ENCODE results near the gene MOSPD3.

Gene MOSPD3

GRCh38 chr7:100567751-100568175 is 44.6 kb upstream of the MOSPD3 start:
- no peak for DNase-seq (ENCODE audit: low read depth in 1 of 2, low spot score in 1 of 2)
- H3K4me3 ChIP-seq (replicated peaks; ENCODE audit: insufficient read depth, low read length), result no peak overlapping the region
- TF ChIP-seq SPI1 (IDR thresholded peaks at IDR 0.05; ENCODE audit: borderline replicate concordance, low read depth) (no peak), REST (IDR thresholded peaks at IDR 0.05; ENCODE audit: insufficient replicate concordance, low read depth) (no peak), CTCF (IDR thresholded peaks at IDR 0.05; ENCODE audit: insufficient read depth, low read length) (no peak), POLR2AphosphoS5 (IDR thresholded peaks at IDR 0.05; ENCODE audit: low read depth) (no peak), GABPA (IDR thresholded peaks at IDR 0.05; ENCODE audit: low read depth) (no peak)
- H3K27me3 ChIP-seq (ENCODE audit: insufficient read depth, poor library complexity, severe bottlenecking), result peaks cover 3% of the 10 kb centered on the region
- no peak overlapping the region for H3K27ac ChIP-seq (replicated peaks)

- no peak overlapping the region for H3K4me3 ChIP-seq (replicated peaks; ENCODE audit: insufficient read depth, low read length)
Observed at GRCh38 chr7:100568176-100568895, 44.0 kb upstream of the MOSPD3 start.

GRCh38 chr7:100568896-100569844 is 43.2 kb upstream of the MOSPD3 start:
- no peak overlapping the region for H3K27ac ChIP-seq (replicated peaks)
- TF ChIP-seq CTCF (IDR thresholded peaks at IDR 0.05; ENCODE audit: insufficient read depth, low read length) (no peak), REST (IDR thresholded peaks at IDR 0.05; ENCODE audit: insufficient replicate concordance, low read depth) (no peak), GABPA (IDR thresholded peaks at IDR 0.05; ENCODE audit: low read depth) (no peak), SPI1 (IDR thresholded peaks at IDR 0.05; ENCODE audit: borderline replicate concordance, low read depth) (no peak), POLR2AphosphoS5 (IDR thresholded peaks at IDR 0.05; ENCODE audit: low read depth) (no peak; the same call in 1 of the 2 replicates)
- H3K27me3 ChIP-seq (ENCODE audit: insufficient read depth, poor library complexity, severe bottlenecking), result peaks cover 3% of the 10 kb centered on the region
- no peak overlapping the region for H3K4me3 ChIP-seq (replicated peaks; ENCODE audit: insufficient read depth, low read length)
- peak in 1 of 2 experiments; percentile 44 for DNase-seq (ENCODE audit: low read depth in 1 of 2, low spot score in 1 of 2)

More at GRCh38 chr7:100568176-100568895, 44.0 kb upstream of the MOSPD3 start:
- TF ChIP-seq REST (IDR thresholded peaks at IDR 0.05; ENCODE audit: insufficient replicate concordance, low read depth), result no peak
- peaks cover 3% of the 10 kb centered on the region for H3K27me3 ChIP-seq (ENCODE audit: insufficient read depth, poor library complexity, severe bottlenecking)
- H3K27ac ChIP-seq (replicated peaks), result no peak overlapping the region
- no peak for DNase-seq (ENCODE audit: low read depth in 1 of 2, low spot score in 1 of 2)
